SH-SY5Y (cell line): ENCODE measurements around the gene FGFR3.

ENCODE experiments used
- GATA2 ChIP-seq: IDR thresholded peaks from 2 replicates; pipeline ENCODE4 v1.6.1; 2011; ENCODE audit warnings: mild to moderate bottlenecking, low read depth, low read length
- GATA3 ChIP-seq: IDR thresholded peaks from 2 replicates; pipeline ENCODE4 v1.6.1; 2011; ENCODE audit warnings: low read depth, mild to moderate bottlenecking, low read length, moderate library complexity

- TF ChIP-seq GATA3 (no peak), GATA2 (no peak)
Observed at GRCh38 chr4:1752284-1753041, 40.6 kb upstream of the FGFR3 start.
